SU-DHL-6 (cell line): ENCODE data around the gene SLC30A2.

Experiments
- H2AFZ ChIP-seq: fragments of 200-600 bp; sonication (generic); 2 replicates; pipeline ENCODE4 v1.6.1; 2014; ENCODE audit warnings: low read depth, mild to moderate bottlenecking, moderate library complexity, mixed read lengths, antibody characterized with exemption, low read length; ENCODE audit not compliant: severe bottlenecking
- H3F3A ChIP-seq: fragments of 200-600 bp; shearing (Covaris generic); 2 replicates; pipeline ENCODE4 v1.6.0; 2016; ENCODE audit warnings: antibody characterized with exemption, mild to moderate bottlenecking; ENCODE audit not compliant: insufficient read depth
- H3K27ac ChIP-seq: fragments of 200-600 bp; sonication (generic); 2 replicates; pipeline ENCODE4 v1.5.1; 2016; ENCODE audit warnings: low read depth, mild to moderate bottlenecking, low read length, moderate library complexity, mixed read lengths
- H3K27me3 ChIP-seq: fragments of 200-600 bp; sonication (generic), shearing (Covaris generic); 2 replicates; pipeline ENCODE4 v1.6.0; 2014; ENCODE audit warnings: mild to moderate bottlenecking, low read length
- H3K36me3 ChIP-seq: fragments of 200-600 bp; sonication (generic); 2 replicates; pipeline ENCODE4 v1.6.1; 2014; ENCODE audit warnings: mild to moderate bottlenecking, low read length, mixed read lengths
- H3K4me2 ChIP-seq: fragments of 300-600, 200-600 bp; shearing (Covaris generic), sonication (generic); 2 replicates; pipeline ENCODE4 v1.6.0; 2014; ENCODE audit warnings: low read length, low read depth, mild to moderate bottlenecking; ENCODE audit not compliant: poor library complexity, severe bottlenecking
- H3K4me3 ChIP-seq: fragments of 200-600 bp; sonication (generic); 2 replicates; pipeline ENCODE4 v1.5.1; 2014; ENCODE audit warnings: antibody characterized with exemption, low read length, mild to moderate bottlenecking, mixed read lengths; ENCODE audit not compliant: insufficient read depth, poor library complexity, severe bottlenecking
- H3K79me2 ChIP-seq: fragments of 200-600 bp; sonication (generic); 2 replicates; pipeline ENCODE4 v1.6.1; 2014; ENCODE audit warnings: mild to moderate bottlenecking, low read length, moderate library complexity; ENCODE audit not compliant: insufficient read depth
- H3K9ac ChIP-seq: fragments of 200-600 bp; sonication (generic); 2 replicates; pipeline ENCODE4 v1.7.0; 2014; ENCODE audit warnings: mild to moderate bottlenecking, low read length
- H3K9me2 ChIP-seq: fragments of 200-600 bp; sonication (generic); replicated peaks from 2 replicates; pipeline ENCODE4 v1.6.1; 2014; ENCODE audit warnings: low read length; ENCODE audit not compliant: insufficient read depth
- H3K9me3 ChIP-seq: fragments of 200-600 bp; sonication (generic); 2 replicates; pipeline ENCODE4 v1.6.1; 2014; ENCODE audit warnings: low read length, mixed read lengths; ENCODE audit not compliant: insufficient read depth
- H4K20me1 ChIP-seq: fragments of 200-600 bp; sonication (generic); 2 replicates; pipeline ENCODE4 v1.6.1; 2014; ENCODE audit warnings: low read depth, mild to moderate bottlenecking, antibody characterized with exemption, low read length, moderate library complexity, mixed read lengths
- CTCF ChIP-seq: fragments of 200-600 bp; sonication (generic); IDR thresholded peaks from one replicate; pipeline ENCODE4 v1.5.1; 2017; ENCODE audit warnings: antibody characterized with exemption, mild to moderate bottlenecking, low read length, moderate library complexity; ENCODE audit not compliant: insufficient read depth, poor library complexity, severe bottlenecking
- EZH2phosphoT487 ChIP-seq: fragments of 200-600 bp; sonication (generic), shearing (Covaris generic); conservative IDR thresholded peaks from 2 replicates; pipeline ENCODE4 v1.6.1; 2018; ENCODE audit warnings: mild to moderate bottlenecking, antibody characterized with exemption, low read length, moderate library complexity, mixed read lengths

Gene SLC30A2

GRCh38 chr1:26069941-26070295, 24.0 kb upstream of the SLC30A2 start:
- no peaks in the 10 kb centered on the region for H4K20me1 ChIP-seq
- no peaks in the 10 kb centered on the region for H3K9me2 ChIP-seq
- no peaks in the 10 kb centered on the region for H3K36me3 ChIP-seq
- H3K4me3 ChIP-seq = no peak overlapping the region
- no peak overlapping the region for H3K4me2 ChIP-seq
- no peaks in the 10 kb centered on the region for H3K27me3 ChIP-seq
- no peaks in the 10 kb centered on the region for H3K9me3 ChIP-seq
- no peak overlapping the region for H3K9ac ChIP-seq
- H2AFZ ChIP-seq = no peak overlapping the region
- no peaks in the 10 kb centered on the region for H3K79me2 ChIP-seq
- TF ChIP-seq CTCF (no peak), EZH2phosphoT487 (no peak)
- H3K27ac ChIP-seq = no peak overlapping the region
- H3F3A ChIP-seq = no peaks in the 10 kb centered on the region

GRCh38 chr1:26067432-26067911, 21.6 kb upstream of the SLC30A2 start, which contains the start of gene TRIM63:
TSS of gene TRIM63 (minus strand) at chr1:26067630. CDS start at chr1:26067494, 136 bp downstream.
- TF ChIP-seq CTCF (no peak), EZH2phosphoT487 (no peak)
- Histone ChIP-seq H3K9me3 (no peaks in the 10 kb centered on the region), H3K4me2 (no peak within 1 kb of the TSS), H3K4me3 (no peak within 1 kb of the TSS), H2AFZ (no peak within 1 kb of the TSS), H3K9ac (no peak within 1 kb of the TSS), H3K27me3 (no peaks in the 10 kb centered on the region), H3K36me3 (no peaks in the 10 kb centered on the region), H4K20me1 (no peaks in the 10 kb centered on the region), H3K9me2 (no peaks in the 10 kb centered on the region), H3F3A (no peaks in the 10 kb centered on the region), H3K79me2 (no peaks in the 10 kb centered on the region), H3K27ac (no peak within 1 kb of the TSS)

GRCh38 chr1:26066857-26067256, 20.9 kb upstream of the SLC30A2 start:
- Histone ChIP-seq H3K4me3 (no peak overlapping the region), H4K20me1 (no peaks in the 10 kb centered on the region), H2AFZ (no peak overlapping the region), H3K9ac (no peak overlapping the region), H3K27ac (no peak overlapping the region), H3K36me3 (no peaks in the 10 kb centered on the region), H3K79me2 (no peaks in the 10 kb centered on the region), H3F3A (no peaks in the 10 kb centered on the region), H3K4me2 (no peak overlapping the region), H3K27me3 (no peaks in the 10 kb centered on the region), H3K9me2 (no peaks in the 10 kb centered on the region), H3K9me3 (no peaks in the 10 kb centered on the region)
- no peak for TF ChIP-seq EZH2phosphoT487
- no peak for TF ChIP-seq CTCF
